ENCODE results near the gene SEL1L. TPM values are rescaled to one million over a fixed set of nuclear protein-coding genes. Genes with fewer than 3 reads are reported as not detected.
"Not testable (repeated sequence)": the region's sequence is repeated elsewhere in the genome, so short reads cannot be mapped to it uniquely, and the experiment has no call there.

The SEL1L gene
- total RNA-seq, 1 donor from 2014 or later: 71.9 TPM

DNA sequence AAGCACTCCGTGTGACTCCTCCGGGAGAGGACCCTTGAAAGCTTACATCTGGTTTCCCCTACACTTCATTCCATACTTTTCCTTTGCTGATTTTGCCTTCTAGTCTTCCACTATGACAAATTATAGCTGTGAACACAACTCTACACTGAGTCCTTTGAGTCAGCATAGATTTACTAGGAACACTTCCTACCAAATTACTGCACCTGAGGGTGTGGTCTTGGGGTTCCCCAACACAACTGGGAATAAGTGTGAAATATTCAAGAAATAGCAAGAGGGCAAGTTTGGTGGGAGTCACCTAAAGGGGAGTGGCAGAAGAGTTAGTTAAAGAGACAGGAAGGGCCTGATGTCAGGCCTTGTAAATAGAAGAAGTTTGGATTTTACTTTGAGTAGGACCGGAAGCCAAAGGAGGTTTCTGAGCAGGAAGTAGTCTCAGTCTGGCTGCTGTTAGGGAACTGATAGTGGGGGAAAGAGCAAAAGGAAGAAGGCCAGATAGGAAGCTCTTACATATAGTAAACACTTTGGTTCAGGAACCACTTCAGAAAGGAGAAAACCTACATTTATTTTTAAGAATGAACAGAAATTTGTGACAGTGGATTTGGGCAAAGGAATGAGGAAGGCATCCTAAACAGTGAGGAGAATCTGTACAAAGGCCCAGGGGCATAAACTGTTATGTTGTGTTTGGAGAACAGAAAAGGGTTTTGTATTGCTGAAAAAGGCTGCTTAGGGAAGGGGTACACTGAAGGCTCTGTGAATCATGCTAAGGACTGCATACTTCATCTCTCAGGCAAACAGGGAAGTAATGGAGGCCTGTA is 14.2 kb downstream of the SEL1L start:
- Mint-ChIP-seq H3K9me3 (ENCODE audit: unreplicated experiment) (no peaks in the 10 kb centered on the region), H3K4me1 (ENCODE audit: unreplicated experiment) (peaks cover 56% of the 10 kb centered on the region), H3K27me3 (ENCODE audit: unreplicated experiment) (peaks cover 11% of the 10 kb centered on the region), H3K27ac (ENCODE audit: unreplicated experiment) (peak overlapping the region; percentile 99), H3K4me3 (ENCODE audit: unreplicated experiment) (peak overlapping the region; percentile 71), H3K36me3 (ENCODE audit: low read depth, unreplicated experiment) (peaks cover 13% of the 10 kb centered on the region)
- DNase-seq (ENCODE audit: low spot score): peak; percentile 18
- no peak for TF ChIP-seq CTCF (IDR thresholded peaks at IDR 0.05; ENCODE audit: unreplicated experiment)

DNA sequence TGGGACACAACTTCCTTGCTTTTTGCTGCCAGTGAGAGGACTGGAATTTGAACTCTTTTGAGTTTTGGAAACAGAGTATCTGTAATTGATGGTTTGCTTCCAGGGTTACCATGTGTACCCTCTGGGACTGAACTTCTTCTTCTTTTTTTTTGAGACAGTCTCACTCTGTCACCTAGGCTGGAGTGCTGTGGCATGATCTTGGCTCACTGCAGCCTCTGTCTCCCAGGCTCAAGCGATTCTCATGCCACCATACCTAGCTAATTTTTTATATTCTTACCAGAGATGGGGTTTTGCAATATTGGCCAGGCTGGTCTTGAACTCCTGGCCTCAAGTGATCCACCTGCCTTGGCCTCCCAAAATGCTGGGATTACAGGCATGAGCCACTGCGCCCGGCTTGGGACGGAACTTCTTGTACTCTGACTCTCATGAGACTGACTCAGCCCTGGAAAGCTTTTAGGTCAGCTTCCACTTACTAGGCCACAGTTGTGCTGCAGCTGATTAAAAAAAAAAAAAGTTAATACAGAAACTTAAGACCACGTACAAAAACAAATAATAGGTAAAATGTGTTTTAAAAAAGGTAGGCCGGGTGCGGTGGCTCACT is 15.8 kb downstream of the SEL1L start:
- no peak for TF ChIP-seq CTCF (IDR thresholded peaks at IDR 0.05; ENCODE audit: unreplicated experiment)
- Mint-ChIP-seq H3K9me3 (ENCODE audit: unreplicated experiment) (no peaks in the 10 kb centered on the region), H3K4me1 (ENCODE audit: unreplicated experiment) (peaks cover 56% of the 10 kb centered on the region), H3K36me3 (ENCODE audit: low read depth, unreplicated experiment) (peaks cover 23% of the 10 kb centered on the region), H3K27ac (ENCODE audit: unreplicated experiment) (peak overlapping the region; percentile 74), H3K4me3 (ENCODE audit: unreplicated experiment) (no peak overlapping the region), H3K27me3 (ENCODE audit: unreplicated experiment) (peaks cover 13% of the 10 kb centered on the region)
- DNase-seq (ENCODE audit: low spot score): no peak

DNA sequence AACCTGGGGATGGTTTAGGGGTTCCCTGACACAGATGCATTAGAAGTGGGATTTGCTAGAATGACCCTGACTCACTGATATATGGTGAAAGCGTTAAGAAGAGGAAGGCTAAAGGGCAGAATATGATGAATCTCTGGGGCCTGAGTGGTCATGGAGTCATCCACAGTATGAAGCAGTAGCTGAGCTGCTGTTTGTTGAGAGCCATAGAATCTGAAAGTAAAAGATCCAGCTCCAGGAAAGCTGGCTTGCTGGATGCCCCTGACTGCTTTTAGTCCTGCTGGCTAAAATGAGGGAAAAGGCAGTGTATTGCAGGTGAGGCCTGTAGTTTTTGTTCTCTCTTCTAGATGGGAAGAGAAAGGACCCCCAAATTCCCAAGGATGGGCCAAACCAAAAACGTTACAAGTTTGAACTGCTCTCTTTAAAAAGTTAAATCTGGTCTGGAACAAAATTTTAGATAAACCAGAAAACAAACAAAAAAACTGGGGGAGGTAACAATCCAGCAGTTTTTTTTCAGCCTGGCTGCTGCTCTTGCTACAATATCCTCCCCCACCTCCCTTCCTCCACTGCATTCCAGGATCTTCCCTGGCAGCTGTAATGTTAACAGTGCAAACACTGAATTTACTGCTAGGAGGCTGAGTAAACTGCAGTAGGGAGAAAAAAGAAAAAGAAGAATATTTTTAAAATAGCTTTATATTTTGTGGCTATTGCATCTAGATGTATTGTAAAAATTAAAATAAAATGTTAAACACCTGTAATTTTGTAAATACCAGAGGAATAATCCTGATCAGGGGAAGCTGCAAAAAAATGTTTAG is 16.5 kb downstream of the SEL1L start:
- no peaks in the 10 kb centered on the region for H3K9me3 Mint-ChIP-seq (ENCODE audit: unreplicated experiment)
- peak; percentile 54 for DNase-seq (ENCODE audit: low spot score)
- H3K4me1 Mint-ChIP-seq (ENCODE audit: unreplicated experiment): peaks cover 56% of the 10 kb centered on the region
- H3K4me3 Mint-ChIP-seq (ENCODE audit: unreplicated experiment): no peak overlapping the region
- peak overlapping the region; percentile 86 for H3K27ac Mint-ChIP-seq (ENCODE audit: unreplicated experiment)
- H3K36me3 Mint-ChIP-seq (ENCODE audit: low read depth, unreplicated experiment): peaks cover 24% of the 10 kb centered on the region
- peaks cover 13% of the 10 kb centered on the region for H3K27me3 Mint-ChIP-seq (ENCODE audit: unreplicated experiment)
- TF ChIP-seq CTCF (IDR thresholded peaks at IDR 0.05; ENCODE audit: unreplicated experiment): no peak

GRCh38 chr14:81515927-81516326 is 17.7 kb downstream of the SEL1L start:
- not testable (repeated sequence) for H3K9me3 Mint-ChIP-seq (ENCODE audit: unreplicated experiment); DNase-seq (ENCODE audit: low spot score); H3K4me3 Mint-ChIP-seq (ENCODE audit: unreplicated experiment); H3K27ac Mint-ChIP-seq (ENCODE audit: unreplicated experiment)
- peaks cover 13% of the 10 kb centered on the region for H3K27me3 Mint-ChIP-seq (ENCODE audit: unreplicated experiment)
- H3K36me3 Mint-ChIP-seq (ENCODE audit: low read depth, unreplicated experiment): peaks cover 24% of the 10 kb centered on the region
- H3K4me1 Mint-ChIP-seq (ENCODE audit: unreplicated experiment): peaks cover 52% of the 10 kb centered on the region

DNA sequence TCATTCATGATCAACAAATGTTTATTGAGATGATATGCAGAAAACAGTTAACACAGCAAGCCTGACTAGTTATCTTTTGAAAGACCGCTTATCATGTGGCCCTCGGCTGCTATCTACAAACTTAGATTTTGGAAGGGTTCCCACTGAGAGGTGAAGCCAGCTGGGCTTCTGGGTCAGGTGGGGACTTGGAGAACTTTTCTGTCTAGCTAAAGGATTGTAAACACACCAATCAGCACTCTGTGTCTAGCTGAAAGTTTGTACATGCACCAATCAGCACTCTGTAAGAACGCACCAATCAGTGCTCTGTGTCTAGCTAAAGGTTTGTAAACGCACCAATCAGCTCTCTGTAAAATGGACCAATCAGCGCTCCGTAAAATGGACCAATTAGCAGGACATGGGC is 20.8 kb downstream of the SEL1L start:
- not testable (repeated sequence) for H3K9me3 Mint-ChIP-seq (ENCODE audit: unreplicated experiment); H3K27ac Mint-ChIP-seq (ENCODE audit: unreplicated experiment); H3K27me3 Mint-ChIP-seq (ENCODE audit: unreplicated experiment); H3K4me3 Mint-ChIP-seq (ENCODE audit: unreplicated experiment); DNase-seq (ENCODE audit: low spot score)
- Mint-ChIP-seq H3K4me1 (ENCODE audit: unreplicated experiment) (peaks cover 38% of the 10 kb centered on the region), H3K36me3 (ENCODE audit: low read depth, unreplicated experiment) (peaks cover 24% of the 10 kb centered on the region)

Measured in endothelial cell (in vitro differentiated cells).